HG03060 (cell line): Measurements from ENCODE around the gene TRIP10.
"Not testable (repeated sequence)": the region's sequence is repeated elsewhere in the genome, so short reads cannot be mapped to it uniquely, and the experiment has no call there.

Experiments
- ATAC-seq: cut with Tn5 transposase; IDR thresholded peaks from one replicate; pipeline ENCODE4 v1.9.1; 2021; ENCODE audit warnings: low read depth, moderate number of reproducible peaks; ENCODE audit not compliant: unreplicated experiment

TRIP10 gene

GRCh38 chr19:6791237-6791636 is 51.8 kb downstream of the TRIP10 start:
- ATAC-seq, result no peak

- ATAC-seq, result no peak
Observed at GRCh38 chr19:6793411-6793810, 53.9 kb downstream of the TRIP10 start.

GRCh38 chr19:6793973-6794372 is 54.5 kb downstream of the TRIP10 start:
- ATAC-seq, result no peak

- ATAC-seq, result no peak
Observed at GRCh38 chr19:6794686-6795431, 55.4 kb downstream of the TRIP10 start.

GRCh38 chr19:6796278-6796677 is 56.8 kb downstream of the TRIP10 start:
- ATAC-seq, result no peak

GRCh38 chr19:6797646-6798045 is 58.2 kb downstream of the TRIP10 start:
- ATAC-seq, result no peak

- ATAC-seq, result not testable (repeated sequence)
Observed at GRCh38 chr19:6800160-6800790, 60.8 kb downstream of the TRIP10 start.

GRCh38 chr19:6800991-6801484 is 61.6 kb downstream of the TRIP10 start:
- ATAC-seq, result no peak
